HEK293T (cell line): ENCODE data around the gene NSG1.

Experiments
- CTCF ChIA-PET: fragments of 350-600 bp; formaldehyde crosslinking; extraction: SDS; loops from one replicate; lab custom pipeline; 2021; ENCODE audit warnings: antibody characterized with exemption, inconsistent platforms; lab: Yijun Ruan, JAX
- POLR2A ChIA-PET: fragments of 350-600 bp; formaldehyde crosslinking; extraction: SDS; loops from one replicate; lab custom pipeline; 2020; ENCODE audit warnings: antibody characterized with exemption, inconsistent platforms; lab: Yijun Ruan, JAX
- DNase-seq: peaks from one replicate; pipeline ENCODE4 v3.0.0; 2012; ENCODE audit warnings: mixed read lengths; ENCODE audit errors: extremely low spot score
- ARNT ChIP-seq: fragments of 450-650 bp; IDR thresholded peaks from 2 replicates; pipeline ENCODE4 v1.6.1; 2017; ENCODE audit warnings: mild to moderate bottlenecking
- BHLHE40 ChIP-seq: fragments of 450-650 bp; IDR thresholded peaks from 2 replicates; pipeline ENCODE4 v1.6.1; 2016; ENCODE audit warnings: mild to moderate bottlenecking, moderate library complexity, borderline replicate concordance
- CTBP1 ChIP-seq: fragments of 450-650 bp; IDR thresholded peaks from 2 replicates; pipeline ENCODE4 v1.6.1; 2016; ENCODE audit warnings: borderline replicate concordance
- ELF4 ChIP-seq: fragments of 450-650 bp; IDR thresholded peaks from 2 replicates; pipeline ENCODE4 v1.6.1; 2017; ENCODE audit warnings: antibody characterized with exemption
- FOXA1 ChIP-seq: fragments of 450-650 bp; IDR thresholded peaks from 2 replicates; pipeline ENCODE4 v1.6.1; 2016; ENCODE audit warnings: mild to moderate bottlenecking
- FOXK2 ChIP-seq: fragments of 450-650 bp; IDR thresholded peaks from 2 replicates; pipeline ENCODE4 v1.6.1; 2016; ENCODE audit warnings: mild to moderate bottlenecking
- FOXM1 ChIP-seq: fragments of 450-650 bp; IDR thresholded peaks from 2 replicates; pipeline ENCODE4 v1.6.1; 2017; ENCODE audit warnings: mild to moderate bottlenecking, borderline replicate concordance
- HDGF ChIP-seq: fragments of 450-650 bp; IDR thresholded peaks from 2 replicates; pipeline ENCODE4 v1.6.1; 2017; ENCODE audit warnings: antibody characterized with exemption, borderline replicate concordance
- L3MBTL2 ChIP-seq: fragments of 450-650 bp; conservative IDR thresholded peaks from 2 replicates; pipeline ENCODE4 v1.6.1; 2016; ENCODE audit warnings: mild to moderate bottlenecking
- LEF1 ChIP-seq: fragments of 450-650 bp; IDR thresholded peaks from 2 replicates; pipeline ENCODE4 v1.6.1; 2017; ENCODE audit warnings: mild to moderate bottlenecking, borderline replicate concordance
- NFRKB ChIP-seq: fragments of 450-650 bp; IDR thresholded peaks from 2 replicates; pipeline ENCODE4 v1.6.1; 2016; ENCODE audit warnings: mild to moderate bottlenecking, moderate library complexity
- SP1 ChIP-seq: fragments of 450-650 bp; IDR thresholded peaks from 2 replicates; pipeline ENCODE4 v1.6.1; 2017
- SUZ12 ChIP-seq: fragments of 450-650 bp; IDR thresholded peaks from 2 replicates; pipeline ENCODE4 v1.6.1; 2016; ENCODE audit warnings: mild to moderate bottlenecking
- TARDBP ChIP-seq: fragments of 450-650 bp; IDR thresholded peaks from 2 replicates; pipeline ENCODE4 v1.6.1; 2016
- ZNF384 ChIP-seq: fragments of 450-650 bp; IDR thresholded peaks from 2 replicates; pipeline ENCODE4 v1.6.1; 2016
- TF ChIP-seq, protein P1 (sequence below): fragments of 450-650 bp; IDR thresholded peaks from 2 replicates; pipeline ENCODE4 v1.6.1; 2016

Gene NSG1

GRCh38 chr4:4368809-4369580 is 17.9 kb upstream of the NSG1 start:
- no peak for TF ChIP-seq SUZ12
- TF ChIP-seq LEF1, result no peak
- TF ChIP-seq SP1, result no peak
- no peak for TF ChIP-seq ARNT
- TF ChIP-seq L3MBTL2, result no peak
- CTCF ChIA-PET, result no interaction called here
- POLR2A ChIA-PET, result no interaction called here
- no peak for DNase-seq

DNA sequence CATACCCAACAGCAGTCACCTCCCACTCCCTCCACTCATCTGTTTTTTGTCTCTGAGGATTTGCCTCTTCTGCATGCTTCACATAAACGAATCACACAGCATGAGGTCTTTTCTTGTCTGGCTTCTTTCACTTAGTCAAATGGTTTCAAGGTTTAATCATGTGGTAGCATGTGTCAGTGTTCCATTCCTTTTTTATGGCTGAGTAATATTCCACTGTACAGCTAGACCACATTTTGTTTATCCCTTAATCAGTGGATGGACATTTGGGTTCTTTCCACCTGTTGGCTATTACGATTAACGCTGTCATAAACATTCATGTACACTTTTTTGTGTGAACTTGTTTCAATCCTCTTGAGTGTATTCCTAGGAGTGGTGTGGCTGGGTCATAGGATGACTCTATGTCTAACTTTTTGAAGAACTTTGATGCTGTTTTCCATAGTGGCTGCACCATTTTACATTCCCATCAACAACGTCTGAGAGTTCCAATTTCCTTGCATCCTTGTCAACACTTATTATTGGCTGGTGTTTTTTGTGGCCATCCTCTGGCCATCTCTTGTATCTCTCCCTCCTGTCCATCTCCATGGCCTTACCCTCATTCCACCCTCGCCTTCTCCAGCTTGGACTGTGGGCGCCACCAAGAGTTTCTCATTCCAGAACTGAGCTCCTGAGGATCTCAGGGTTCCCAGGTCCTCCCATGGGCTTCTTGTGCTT is 12.4 kb upstream of the NSG1 start:
- POLR2A ChIA-PET, result no interaction called here
- TF ChIP-seq L3MBTL2 (no peak), BHLHE40 (no peak), ZNF384 (no peak), SUZ12 (no peak), ELF4 (no peak), CTBP1 (no peak), FOXK2 (no peak), FOXA1 (no peak), NFRKB (no peak), HDGF (no peak)
- TF ChIP-seq, protein P1, sequence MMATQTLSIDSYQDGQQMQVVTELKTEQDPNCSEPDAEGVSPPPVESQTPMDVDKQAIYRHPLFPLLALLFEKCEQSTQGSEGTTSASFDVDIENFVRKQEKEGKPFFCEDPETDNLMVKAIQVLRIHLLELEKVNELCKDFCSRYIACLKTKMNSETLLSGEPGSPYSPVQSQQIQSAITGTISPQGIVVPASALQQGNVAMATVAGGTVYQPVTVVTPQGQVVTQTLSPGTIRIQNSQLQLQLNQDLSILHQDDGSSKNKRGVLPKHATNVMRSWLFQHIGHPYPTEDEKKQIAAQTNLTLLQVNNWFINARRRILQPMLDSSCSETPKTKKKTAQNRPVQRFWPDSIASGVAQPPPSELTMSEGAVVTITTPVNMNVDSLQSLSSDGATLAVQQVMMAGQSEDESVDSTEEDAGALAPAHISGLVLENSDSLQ, result no peak
- no peak for DNase-seq
- CTCF ChIA-PET, result no interaction called here

- DNase-seq, result no peak
- ChIA-PET CTCF (interaction anchor here (0.7 to 1.0 kb wide), 2 partner anchors 8 to 11 kb away, joined by 3 read pairs; partner anchors contain the start of gene NSG1), POLR2A (no interaction called here)
Measured at GRCh38 chr4:4376074-4376473, 10.8 kb upstream of the NSG1 start.

GRCh38 chr4:4377191-4377590 is 9.7 kb upstream of the NSG1 start:
- CTCF ChIA-PET, result no interaction called here
- TF ChIP-seq L3MBTL2 (no peak), ELF4 (no peak), ZNF384 (no peak), BHLHE40 (no peak), HDGF (no peak)
- TF ChIP-seq, protein P1, result no peak
- POLR2A ChIA-PET, result no interaction called here
- no peak for DNase-seq

More at GRCh38 chr4:4376074-4376473, 10.8 kb upstream of the NSG1 start:
- TF ChIP-seq CTBP1 (no peak), L3MBTL2 (no peak), FOXM1 (no peak), LEF1 (no peak)

- TF ChIP-seq FOXA1 (no peak), SUZ12 (no peak), ELF4 (no peak), FOXM1 (no peak), ARNT (no peak), BHLHE40 (no peak)
- DNase-seq, result no peak
- POLR2A ChIA-PET, result interaction anchor here (0.7 kb wide), 1 partner anchor 49 kb away, joined by 3 read pairs; no protein-coding TSS in a partner anchor
- CTCF ChIA-PET, result no interaction called here
Measured at GRCh38 chr4:4377732-4378460, 9.0 kb upstream of the NSG1 start.

DNA sequence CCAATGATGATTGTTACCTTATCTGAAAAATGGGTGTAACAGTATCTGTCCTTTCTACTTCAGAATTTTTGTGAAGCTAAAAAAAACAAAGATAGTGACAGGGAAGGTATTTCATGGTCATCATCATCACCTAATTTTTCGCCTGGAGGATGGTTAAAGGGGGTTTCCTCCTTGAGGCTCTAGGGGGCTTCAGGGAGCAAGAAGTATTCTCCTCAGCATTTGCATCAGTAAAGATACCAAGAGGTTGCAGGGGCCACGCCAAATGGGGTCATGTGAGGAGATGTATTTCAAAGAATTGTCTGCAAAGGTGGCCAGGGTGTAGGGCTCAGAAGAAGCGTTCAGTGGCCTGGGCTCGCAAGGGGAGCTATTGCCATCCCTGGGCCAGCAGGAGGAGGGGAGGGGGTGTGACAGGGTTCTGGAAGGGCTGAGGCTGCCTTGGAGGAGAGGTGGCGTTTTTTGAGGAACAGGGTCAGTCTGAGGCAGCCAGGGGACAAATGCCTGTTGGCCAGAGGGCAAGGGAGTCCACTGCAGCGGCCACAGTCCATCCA is 7.3 kb upstream of the NSG1 start:
- DNase-seq, result no peak
- ChIA-PET CTCF (interaction anchor here (0.5 kb wide), 1 partner anchor 46 kb away, joined by 4 read pairs; no protein-coding TSS in a partner anchor), POLR2A (no interaction called here)
- TF ChIP-seq BHLHE40, result no peak
- TF ChIP-seq L3MBTL2, result no peak
- no peak for TF ChIP-seq ARNT

DNA sequence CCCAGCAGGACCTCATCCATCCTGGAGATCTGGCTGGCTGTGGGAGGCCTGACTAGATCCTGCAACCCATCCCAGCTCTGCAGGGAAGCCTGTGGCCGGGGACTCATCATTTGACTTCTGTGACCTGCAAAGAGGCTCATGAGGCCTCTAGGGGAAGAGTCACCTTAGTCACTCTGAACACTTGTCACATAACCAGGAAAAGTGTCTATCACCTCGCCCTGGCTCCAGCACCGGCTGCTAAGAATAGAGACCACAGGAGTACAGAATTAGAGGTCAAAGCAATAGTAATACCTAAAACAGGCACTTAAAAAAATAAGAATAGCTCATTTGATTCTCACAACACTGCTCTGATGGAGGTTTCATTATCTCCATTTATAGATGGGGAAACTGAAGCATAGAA is 3.8 kb upstream of the NSG1 start:
- CTCF ChIA-PET, result interaction anchor here (0.5 kb wide), 1 partner anchor 105 kb away, joined by 3 read pairs; no protein-coding TSS in a partner anchor
- POLR2A ChIA-PET, result no interaction called here
- DNase-seq, result no peak
- TF ChIP-seq SP1 (no peak), SUZ12 (no peak), ELF4 (no peak), LEF1 (no peak), TARDBP (no peak), FOXK2 (no peak), ARNT (no peak), FOXM1 (no peak), FOXA1 (no peak), HDGF (no peak), ZNF384 (no peak), BHLHE40 (no peak), NFRKB (no peak), L3MBTL2 (no peak)
- TF ChIP-seq, protein P1, result no peak
